GM19468 (cell line): ENCODE results near the gene GPR152.
"Not testable (repeated sequence)": the region's sequence is repeated elsewhere in the genome, so short reads cannot be mapped to it uniquely, and the experiment has no call there.

ENCODE experiments used
- ATAC-seq: cut with Tn5 transposase; IDR thresholded peaks from one replicate; pipeline ENCODE4 v1.9.1; 2021; ENCODE audit warnings: mild to moderate bottlenecking, moderate library complexity, moderate number of reproducible peaks; ENCODE audit not compliant: unreplicated experiment; ENCODE audit errors: extremely low read depth

Gene GPR152

DNA sequence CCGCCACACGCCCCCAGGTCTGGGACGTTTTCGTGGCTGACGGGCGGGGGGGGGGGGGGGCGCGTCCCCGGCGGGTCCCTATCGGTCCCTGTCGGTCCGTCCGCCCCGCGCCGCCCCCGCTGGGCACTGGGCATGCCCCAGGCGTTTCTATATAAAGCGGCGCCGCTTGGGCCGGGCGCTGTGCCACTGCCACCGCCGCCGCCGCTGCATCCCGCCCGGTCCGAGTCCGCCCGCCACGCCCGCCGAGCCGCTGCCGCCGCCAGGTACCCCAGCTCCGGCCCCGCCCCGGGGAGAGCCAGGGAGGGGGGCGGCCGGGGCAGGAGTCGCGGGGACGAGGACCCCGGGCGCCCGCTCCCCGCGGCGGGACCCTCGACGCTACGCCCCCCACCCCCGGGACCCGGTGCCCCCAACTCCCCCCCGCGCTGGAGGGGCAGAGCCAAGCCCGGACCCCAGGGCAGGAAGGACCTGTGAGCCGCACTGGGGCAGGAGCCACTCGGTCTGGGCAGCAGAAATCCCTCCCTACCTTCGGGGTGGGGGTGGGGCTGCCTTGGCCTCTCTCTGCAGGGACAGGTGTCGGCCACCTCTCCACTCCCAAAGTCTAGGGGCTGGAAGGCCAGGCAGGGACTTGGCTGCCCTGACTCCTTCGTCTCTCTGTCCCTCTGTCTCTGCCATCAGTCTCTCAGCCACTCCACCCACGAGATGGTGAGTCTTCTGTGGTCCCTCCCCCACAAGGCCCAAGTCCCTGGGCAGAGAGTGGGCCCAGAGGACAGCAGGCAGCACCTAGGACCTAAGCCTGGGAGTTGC lies 36.8 kb downstream of the GPR152 start, which contains the start of gene CARNS1:
Gene CARNS1 (plus strand): TSS at position 178 of the 804 bp plus-strand sequence. CDS start 522 bp downstream, at position 700.
- ATAC-seq: no peak

DNA sequence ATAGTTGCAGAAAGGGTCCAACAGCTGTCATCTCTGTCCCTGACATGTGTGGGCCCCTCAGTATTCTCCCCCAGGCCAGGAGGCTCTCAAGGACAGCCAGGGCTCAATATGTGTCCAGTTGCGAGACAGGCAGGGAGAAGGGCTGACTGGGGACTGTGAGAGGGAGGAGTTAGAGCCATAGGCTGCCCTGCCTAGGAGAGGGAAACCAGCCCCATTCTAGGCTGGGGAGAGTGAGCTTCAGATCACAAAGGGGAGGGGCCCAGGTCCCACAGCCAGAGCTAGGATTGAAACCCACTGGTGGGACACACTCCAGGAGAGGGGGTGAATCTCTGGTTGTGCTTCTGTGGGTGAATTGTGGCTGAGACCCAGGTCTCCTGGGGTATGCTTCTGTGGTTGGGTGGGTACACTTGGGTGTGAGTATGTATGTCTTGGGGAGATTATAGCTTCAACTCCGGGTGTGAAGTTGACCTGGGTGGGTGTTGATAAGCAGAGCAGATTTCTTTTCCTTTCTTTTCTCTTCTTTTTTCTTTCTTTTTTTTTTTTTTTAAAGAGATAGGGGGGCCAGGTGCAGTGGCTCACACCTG lies 39.2 kb downstream of the GPR152 start:
- no peak for ATAC-seq

DNA sequence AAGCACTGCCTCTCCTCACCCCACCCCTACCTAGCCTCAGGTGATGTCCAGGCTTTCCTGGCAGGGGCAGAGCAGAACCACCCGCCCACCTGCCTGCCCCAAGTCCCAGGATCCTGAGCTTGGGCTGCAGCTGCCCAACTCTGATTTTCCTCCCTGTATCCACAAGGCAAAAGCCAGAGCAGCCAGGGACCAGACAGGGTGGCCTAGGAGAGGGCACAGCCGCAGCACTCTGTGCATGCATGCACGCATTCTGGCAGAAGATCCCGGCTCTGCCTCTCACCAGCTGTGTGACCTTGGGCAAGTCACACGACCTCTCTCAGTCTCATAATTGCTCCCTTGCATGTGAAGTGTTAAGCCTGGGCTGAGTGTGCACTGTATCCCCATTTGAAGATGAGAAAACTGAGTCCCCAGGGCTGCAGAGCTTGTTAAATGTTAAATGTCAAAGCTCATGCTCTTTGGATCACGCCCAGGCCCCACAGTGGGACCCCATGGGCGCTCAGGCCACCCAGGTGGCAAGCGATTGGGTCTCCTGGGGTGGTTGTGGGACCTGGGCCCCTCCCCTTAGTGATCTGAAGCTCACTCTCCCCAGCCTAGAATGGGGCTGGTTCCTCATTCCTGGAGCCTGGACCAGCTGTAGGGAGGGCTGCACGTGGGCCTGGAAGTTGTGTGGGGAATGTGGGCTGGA lies 39.9 kb downstream of the GPR152 start:
- no peak for ATAC-seq

DNA sequence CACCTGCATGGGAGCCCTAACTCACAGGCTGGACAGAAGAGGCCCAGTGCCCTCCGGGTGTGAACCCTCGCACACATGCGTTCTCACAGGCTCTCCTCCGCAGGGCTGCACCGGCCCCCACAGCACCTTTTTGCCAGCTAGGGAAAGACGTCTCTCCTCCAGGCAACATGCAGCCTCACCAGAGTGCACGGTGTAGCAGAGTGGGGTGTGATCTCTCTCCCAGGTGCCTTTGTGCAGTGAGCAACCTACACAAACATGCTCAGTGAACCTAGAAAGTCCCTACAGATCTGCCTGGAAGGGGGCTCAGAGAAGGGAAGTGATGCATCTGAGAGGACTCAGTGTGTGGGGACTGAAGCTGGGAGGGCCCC lies 40.8 kb downstream of the GPR152 start:
- ATAC-seq: no peak

DNA sequence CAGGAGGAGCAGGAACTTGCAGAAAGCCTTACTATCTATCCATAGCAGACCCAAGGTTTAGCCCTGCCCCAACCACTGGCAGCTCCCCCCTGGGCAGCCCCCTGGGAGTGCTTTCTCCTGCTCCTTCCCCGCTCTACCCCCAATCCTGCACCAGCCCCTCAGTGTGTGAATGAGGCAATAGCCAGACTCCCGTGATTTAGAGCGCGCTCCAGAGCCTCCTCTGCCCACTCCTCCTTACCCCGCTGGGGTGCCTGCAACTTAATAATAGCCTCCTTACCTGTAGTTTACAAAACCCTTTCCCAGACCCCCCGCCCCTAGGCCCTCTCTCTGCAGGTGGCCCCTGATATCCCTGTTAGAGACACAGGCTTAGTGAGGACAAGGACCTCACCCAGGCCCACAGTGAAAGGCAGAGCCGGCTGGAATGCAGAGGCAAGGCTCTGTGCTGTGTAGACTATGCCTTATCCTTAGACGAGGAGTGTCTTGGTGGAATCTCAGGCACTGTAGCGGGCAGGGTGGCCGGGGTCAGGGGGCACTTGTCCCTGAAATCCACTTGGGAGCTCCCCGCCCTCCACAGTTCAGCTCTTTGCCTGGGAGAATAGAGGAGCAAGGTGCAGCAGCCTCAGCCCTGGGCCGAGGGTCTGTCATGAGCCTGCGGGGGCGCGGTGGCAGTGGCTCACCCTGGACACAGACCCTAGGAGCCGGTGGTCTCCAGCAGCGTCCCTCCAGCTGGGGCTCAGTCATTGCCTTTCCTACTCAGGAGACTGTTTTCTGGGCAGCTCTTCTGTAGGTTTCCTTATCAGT lies 41.3 kb downstream of the GPR152 start:
- no peak for ATAC-seq

DNA sequence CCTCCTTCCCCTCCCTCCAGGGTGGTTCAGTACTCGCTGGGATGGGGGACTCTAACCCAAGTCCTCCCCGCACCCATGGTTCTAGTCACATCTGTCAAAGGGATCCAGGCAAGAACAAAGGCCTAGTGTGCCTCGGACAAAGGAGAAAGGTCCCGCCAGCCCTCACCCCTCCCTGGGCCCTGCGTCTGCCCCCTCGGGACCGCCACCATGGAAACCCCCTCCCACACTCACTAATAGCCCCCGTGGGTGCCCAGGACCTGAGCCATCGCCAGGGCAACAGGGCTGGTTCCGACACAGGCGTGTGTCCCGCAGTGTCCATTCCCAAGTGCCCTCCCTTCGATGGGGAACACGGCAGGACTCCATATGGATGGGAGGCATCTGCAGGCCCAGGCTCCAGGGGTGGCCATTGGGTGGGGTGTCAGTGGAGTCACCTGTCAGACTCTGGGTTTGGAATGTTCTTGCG lies 42.1 kb downstream of the GPR152 start:
- no peak for ATAC-seq

DNA sequence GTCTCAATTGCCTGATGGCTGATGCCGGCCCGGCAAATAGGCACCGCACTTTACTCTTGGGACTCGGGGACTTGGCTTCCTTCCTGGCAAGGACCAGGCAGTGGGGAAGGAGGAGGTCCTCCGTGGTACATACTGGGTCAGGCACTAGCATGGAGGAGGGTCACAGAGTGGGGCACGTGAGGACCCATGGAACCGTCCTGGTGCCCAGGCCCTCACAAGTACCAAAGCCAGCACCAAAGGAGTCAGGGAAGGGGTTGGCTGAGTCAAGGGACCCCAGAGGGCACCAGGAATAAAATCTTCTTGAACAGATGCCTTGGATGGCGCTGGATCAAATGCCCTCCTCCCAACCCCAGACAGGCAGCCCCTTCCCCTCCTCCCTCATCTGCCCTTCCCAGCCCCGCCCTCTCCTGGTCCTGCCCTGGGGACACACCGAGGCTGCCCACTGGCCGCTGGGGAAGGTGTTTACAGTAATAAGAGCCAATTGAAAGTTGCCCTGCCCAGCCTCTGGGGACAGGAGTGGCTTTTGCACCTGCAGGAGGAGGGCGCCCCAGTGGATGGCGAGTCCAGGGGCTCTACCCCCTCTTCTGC lies 42.7 kb downstream of the GPR152 start:
- ATAC-seq: no peak

DNA sequence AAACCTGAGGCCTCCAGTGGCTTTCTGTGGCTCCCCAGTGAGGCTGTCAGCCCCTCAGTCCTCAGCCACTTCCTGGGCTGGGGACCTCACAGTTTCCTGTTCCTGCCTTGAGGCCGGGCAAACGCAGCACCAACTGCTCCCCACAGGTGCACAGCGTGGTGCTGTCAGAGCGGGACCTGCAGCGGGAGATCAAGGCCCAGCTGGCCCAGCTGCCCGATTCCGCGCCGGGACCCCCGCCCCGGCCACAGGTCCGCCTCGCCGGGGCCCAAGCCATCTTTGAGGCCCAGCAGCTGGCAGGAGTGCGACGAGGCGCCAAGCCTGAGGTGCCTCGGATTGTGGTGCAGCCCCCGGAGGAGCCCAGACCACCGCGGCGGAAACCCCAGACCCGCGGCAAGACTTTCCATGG lies 43.3 kb downstream of the GPR152 start:
- no peak for ATAC-seq

DNA sequence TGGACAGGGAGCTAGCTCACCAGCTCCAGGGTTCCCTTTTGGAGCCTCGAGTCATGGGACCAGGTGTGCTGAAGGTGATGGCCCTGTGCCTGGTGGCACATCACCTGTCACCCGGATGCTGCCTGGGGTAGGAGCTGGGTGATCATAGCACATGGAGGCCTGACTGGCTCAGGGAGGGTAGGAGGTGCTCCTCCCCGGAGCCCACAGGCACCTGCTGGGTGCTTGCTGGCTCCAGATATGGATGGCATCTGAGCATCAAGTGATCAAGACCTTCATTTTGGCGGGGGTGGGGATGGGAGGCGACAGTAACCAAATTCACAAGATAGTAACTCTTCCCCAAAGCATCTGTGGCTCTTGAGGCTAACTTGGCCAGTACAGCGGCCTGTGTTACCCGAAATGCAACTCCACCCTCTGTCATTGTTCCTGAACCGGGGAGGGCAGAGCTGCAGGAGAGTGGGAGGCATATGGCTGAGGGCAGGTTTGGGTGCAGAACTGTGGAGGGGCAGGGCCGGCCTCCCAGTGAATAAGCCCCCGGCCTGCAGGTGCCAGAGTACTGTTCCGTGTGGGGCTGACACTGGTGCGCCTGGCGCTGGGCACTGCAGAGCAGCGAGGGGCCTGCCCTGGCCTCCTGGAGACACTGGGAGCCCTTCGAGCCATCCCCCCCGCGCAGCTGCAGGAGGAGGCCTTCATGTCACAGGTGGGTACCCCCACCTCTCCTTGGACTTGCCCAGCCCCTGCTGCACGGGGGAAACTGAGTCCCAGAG lies 43.9 kb downstream of the GPR152 start:
- ATAC-seq: no peak

DNA sequence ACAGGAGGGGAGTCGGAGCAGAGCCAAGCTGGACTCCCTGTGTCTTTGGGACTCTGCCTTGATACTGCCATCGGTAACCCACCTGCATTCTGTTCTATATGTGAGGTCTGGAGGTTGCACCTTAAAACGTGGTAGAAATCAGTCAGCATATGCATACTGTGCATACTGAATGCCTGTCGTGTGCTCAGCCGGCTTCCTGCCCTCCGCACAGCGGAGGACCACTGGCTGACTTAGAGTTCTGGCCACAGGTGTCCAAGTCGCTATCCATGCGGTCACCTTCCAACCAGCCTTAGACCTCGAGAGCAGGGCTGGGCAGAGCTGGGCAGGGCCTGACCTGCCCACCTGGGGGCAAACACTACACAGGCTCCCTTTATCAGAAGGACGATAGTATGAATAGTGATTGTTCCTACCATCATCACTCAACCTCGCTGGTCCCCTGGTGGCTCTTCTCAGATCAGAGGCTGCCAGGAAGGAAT lies 44.8 kb downstream of the GPR152 start:
- ATAC-seq: no peak

DNA sequence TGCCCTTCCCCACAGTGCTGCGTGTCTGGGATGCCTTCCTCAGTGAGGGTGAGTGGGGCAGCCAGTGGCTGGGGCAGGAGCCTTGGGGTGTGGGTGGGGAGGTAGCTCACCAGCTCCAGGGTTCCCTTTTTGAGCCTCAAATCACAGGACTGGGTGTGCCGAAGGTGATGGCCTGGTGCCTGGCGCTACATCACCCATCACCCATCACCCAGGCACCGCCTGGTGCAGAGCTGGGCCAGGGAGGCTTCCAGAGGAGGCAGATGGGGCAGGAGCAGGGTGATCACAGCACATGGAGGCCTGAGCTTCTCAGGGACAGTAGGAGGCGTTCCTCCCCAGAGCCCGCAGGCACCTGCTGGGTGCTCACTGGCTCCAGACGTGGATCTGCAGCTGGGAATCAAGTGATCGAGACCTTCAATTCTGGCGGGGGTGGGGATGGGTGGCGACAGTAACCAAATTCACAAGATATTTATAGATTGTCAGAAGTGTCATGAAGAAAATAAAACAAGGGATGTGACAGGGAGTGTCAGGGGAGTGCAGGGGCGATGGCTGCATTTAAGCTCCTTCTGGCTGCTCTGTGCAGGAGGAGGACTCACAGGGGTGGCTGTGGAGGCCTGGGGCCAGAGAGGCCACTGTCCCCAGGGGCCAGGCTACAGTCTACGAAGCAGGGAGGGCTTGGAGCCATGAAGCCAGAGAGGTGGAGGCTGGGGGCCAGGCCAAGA lies 45.4 kb downstream of the GPR152 start:
- ATAC-seq: no peak

DNA sequence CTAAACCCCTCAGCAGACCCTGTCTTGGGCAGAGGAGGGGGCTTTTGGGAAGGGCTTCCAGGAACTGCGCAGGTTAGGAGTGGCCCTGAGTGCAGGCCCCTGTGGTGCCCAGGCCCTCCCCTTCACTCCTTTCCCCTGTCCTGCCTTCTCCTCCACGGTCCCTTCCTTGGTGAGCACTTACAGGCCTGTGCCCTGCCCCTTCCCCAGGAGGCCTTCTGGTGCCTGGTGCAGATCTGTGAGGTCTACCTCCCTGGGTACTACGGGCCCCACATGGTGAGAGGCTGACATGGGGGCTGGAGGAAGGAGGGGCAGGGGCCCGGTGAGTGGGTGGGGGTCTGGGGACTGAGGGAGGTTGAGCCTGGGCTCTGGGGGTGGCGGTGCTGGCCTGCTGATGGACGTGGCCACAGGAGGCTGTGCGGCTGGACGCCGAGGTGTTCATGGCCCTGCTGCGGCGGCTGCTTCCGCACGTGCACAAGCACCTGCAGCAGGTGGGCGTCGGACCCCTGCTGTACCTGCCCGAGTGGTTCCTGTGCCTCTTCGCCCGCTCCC lies 46.0 kb downstream of the GPR152 start:
- ATAC-seq: no peak

DNA sequence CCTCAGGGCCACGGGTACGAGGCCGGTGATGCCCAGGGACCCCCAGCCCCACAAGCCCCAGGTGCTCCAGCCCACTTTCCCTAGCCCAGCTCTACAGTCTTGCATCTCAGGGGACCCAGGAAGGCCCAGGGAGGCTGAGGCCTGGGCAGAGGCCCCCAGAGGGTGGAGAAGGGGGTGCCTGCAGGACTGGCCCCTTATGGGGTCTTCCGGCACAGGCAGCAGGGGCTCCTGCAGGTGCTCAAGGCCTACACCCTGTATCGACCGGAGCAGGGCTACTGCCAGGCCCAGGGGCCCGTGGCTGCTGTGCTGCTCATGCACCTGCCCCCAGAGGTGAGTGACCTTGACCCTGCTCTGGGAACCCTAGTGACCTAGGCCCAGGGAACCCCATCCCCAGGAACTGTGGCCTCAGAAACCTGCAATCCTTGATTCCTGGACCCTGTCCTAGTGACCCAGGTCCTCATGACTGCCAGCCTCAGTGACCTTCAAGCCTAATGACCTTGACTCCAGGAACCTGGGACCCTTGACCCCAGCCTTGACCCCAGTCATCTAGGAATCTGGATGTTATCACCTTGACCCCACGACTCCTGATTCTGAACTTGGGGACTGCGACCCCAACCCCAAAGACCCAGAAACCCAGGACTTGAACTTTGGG lies 46.7 kb downstream of the GPR152 start:
- no peak for ATAC-seq

DNA sequence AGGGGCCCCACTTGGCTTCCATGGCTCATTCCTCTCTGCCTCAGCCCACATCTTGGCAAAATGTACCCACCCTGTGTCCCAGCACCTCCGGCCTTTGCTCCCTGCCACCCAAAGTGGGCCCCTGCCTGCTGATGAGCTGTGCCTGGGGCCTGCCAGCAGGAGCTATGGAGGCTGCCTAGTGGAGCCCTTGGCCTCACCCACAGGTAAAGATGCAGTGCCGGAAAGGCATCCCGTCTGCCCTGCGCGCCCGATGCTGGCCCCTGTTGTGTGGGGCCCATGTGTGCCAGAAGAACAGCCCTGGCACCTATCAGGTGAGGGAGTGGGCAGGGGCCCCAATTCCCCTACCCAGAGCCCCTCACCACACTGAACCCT lies 47.3 kb downstream of the GPR152 start:
- ATAC-seq: no peak

DNA sequence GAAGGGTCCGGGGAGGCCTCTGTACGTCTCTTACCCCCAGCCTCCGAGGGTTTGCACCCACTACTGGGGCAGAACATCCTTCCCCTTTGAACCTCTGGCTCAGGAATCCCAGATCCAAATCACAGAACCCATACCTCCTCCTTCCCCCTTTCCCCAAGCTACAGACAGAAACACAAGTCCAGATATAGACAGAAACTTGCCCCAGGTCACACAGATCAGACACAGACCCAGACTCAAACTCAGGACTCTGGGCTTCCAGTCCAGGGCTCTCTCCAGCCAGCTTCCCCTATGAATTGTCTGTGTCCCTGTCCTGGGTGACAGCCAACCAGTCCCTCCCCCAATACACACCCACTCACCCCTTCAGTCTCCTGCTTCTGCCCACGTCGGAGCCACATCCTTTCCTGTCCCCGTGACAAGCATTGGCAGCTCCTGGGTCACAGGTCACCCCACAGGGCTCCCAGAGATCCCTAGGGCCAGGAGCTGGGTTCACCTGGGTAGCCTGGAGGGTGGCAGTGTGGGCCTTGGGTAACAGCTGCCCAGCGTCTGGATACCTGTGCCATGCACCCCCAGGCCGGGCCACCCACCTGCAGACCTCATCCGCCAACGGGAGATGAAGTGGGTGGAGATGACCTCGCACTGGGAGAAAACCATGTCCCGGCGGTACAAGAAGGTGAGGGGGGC lies 47.9 kb downstream of the GPR152 start:
- ATAC-seq: no peak

DNA sequence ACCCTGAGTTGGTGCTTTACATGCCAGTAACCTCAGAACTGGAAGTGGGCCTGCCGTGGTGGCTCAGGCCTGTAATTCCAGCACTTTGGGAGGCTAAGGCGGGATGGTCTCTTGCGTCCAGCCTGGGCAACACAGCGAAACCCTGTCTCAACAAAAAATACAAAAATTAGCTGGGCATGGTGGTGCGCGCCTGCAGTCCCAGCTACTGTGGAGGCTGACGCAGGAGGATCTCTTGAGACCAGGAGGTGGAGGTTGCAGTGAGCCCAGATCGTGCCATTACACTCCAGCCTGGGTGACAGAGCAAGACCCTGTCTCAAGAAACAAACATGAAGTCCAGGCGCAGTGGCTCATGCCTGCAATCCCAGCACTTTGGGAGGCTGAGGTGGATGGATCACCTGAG lies 49.4 kb downstream of the GPR152 start:
- not testable (repeated sequence) for ATAC-seq

DNA sequence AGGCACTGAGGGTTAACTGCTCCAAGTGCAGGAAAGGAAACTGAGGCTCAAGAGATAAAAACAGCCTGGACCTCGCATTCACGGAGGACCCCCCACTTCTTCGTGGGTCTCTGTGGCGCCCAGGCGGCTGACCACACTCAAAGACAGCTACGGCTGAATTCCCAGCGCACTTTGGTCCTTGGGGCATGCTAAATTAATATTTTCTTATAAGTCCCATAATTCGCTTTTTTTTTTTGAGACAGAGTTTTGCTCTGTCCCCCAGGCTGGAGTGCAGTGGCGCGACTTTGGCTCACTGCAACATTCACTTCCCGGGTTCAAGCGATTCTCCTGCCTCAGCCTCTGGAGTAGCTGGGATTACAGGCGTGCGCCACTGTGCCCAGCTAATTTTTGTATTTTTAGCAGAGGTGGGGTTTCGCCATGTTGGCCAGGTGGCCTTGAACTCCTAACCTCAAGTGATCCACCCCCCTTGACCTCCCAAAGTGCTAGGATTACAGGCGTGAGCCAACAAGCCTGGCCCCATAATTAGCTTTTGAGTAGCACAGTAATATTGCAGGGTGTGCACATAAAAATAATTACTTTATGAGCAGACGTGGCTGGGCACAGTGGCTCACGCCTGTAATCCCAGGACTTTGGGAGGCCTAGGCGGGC lies 50.2 kb downstream of the GPR152 start:
- not testable (repeated sequence) for ATAC-seq
